ENCODE results near the gene FAT3.

DNA sequence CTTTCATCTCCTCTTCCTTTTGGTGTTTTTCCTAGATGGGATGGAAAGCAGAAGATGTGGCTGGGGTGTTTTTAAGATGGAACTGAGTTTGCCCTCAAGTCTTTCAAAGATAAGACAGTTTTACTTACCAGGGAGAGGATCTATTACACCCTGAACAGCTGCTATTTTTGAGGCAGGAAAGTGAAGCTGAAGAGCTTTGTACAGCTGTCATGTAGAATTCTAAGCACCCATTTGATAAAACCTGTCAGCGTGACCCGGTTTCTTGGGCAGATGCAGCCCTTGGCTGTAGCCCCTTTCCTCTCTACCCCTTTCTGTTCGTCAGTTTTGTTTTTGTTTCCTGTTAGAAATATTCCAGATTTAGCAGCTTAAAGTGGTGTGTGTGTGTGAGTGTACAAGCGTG, 35.2 kb downstream of the FAT3 start:
- TF ChIP-seq POLR2AphosphoS5 (IDR thresholded peaks at IDR 0.05; ENCODE audit: low read depth, low read length): no peak
- TF ChIP-seq CTCF (IDR thresholded peaks at IDR 0.05): no peak
- TF ChIP-seq SIN3A (IDR thresholded peaks at IDR 0.05; ENCODE audit: borderline replicate concordance, insufficient read depth, low read depth, low read length): no peak
- TF ChIP-seq TCF7L2 (IDR thresholded peaks at IDR 0.05; ENCODE audit: low read depth, low read length): no peak
- TF ChIP-seq, protein P1, sequence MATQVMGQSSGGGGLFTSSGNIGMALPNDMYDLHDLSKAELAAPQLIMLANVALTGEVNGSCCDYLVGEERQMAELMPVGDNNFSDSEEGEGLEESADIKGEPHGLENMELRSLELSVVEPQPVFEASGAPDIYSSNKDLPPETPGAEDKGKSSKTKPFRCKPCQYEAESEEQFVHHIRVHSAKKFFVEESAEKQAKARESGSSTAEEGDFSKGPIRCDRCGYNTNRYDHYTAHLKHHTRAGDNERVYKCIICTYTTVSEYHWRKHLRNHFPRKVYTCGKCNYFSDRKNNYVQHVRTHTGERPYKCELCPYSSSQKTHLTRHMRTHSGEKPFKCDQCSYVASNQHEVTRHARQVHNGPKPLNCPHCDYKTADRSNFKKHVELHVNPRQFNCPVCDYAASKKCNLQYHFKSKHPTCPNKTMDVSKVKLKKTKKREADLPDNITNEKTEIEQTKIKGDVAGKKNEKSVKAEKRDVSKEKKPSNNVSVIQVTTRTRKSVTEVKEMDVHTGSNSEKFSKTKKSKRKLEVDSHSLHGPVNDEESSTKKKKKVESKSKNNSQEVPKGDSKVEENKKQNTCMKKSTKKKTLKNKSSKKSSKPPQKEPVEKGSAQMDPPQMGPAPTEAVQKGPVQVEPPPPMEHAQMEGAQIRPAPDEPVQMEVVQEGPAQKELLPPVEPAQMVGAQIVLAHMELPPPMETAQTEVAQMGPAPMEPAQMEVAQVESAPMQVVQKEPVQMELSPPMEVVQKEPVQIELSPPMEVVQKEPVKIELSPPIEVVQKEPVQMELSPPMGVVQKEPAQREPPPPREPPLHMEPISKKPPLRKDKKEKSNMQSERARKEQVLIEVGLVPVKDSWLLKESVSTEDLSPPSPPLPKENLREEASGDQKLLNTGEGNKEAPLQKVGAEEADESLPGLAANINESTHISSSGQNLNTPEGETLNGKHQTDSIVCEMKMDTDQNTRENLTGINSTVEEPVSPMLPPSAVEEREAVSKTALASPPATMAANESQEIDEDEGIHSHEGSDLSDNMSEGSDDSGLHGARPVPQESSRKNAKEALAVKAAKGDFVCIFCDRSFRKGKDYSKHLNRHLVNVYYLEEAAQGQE (IDR thresholded peaks at IDR 0.05; ENCODE audit: insufficient read depth in 1 of 2, low read depth in 2 of 2, low read length in 1 of 2): no peak
